Measurements from ENCODE around the gene KRT8.

The KRT8 gene

DNA sequence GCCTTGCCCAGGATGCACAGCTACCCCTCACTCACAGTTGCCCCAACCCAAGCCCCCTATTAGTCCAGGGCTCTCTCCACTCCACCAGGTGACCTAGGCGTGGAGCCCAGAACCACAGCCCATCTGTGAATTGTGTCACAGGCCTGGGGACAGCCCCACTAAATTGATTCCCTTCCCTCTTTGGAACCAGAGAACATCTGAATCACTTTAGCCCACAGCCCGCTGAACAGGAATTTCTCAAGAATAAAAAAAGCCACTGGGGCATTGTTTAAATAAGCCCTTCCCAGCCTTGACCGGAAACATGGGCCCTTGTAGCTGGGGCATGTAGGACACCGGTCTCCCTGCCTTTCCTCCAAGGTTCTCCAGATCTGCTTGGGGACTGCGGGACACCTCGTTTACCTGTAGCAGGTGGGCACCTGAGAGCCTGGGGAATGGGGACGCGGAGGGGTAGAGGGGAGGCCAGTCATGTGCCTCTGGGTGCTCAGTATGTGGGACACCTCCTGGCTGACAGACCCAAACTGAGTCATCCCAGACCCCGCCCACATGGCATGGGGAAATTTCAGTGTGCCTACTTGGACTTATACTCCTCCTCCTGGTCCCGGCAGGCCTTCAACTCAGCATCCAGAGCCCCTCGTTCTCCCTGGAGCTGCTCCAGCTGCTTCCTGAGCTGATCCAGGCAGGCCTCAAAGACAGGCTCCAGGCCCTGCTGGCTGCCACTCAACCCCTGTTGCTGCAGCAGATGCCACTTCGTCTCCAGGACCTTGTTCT is 57.4 kb downstream of the KRT8 start:
- no peak for DNase-seq (ENCODE audit: low read depth)

Data from activated T-helper 9 cell treated with anti-CD3 and anti-CD28 coated beads, Interleukin-2, amount 50 U/mL, for 16 hours (primary cell).